GM21619 (cell line): ENCODE measurements around the gene KIF27.
"Not testable (repeated sequence)": the region's sequence is repeated elsewhere in the genome, so short reads cannot be mapped to it uniquely, and the experiment has no call there.

ENCODE experiments used
- ATAC-seq: cut with Tn5 transposase; IDR thresholded peaks from one replicate; pipeline ENCODE4 v1.9.1; 2021; ENCODE audit not compliant: unreplicated experiment

Gene KIF27

DNA sequence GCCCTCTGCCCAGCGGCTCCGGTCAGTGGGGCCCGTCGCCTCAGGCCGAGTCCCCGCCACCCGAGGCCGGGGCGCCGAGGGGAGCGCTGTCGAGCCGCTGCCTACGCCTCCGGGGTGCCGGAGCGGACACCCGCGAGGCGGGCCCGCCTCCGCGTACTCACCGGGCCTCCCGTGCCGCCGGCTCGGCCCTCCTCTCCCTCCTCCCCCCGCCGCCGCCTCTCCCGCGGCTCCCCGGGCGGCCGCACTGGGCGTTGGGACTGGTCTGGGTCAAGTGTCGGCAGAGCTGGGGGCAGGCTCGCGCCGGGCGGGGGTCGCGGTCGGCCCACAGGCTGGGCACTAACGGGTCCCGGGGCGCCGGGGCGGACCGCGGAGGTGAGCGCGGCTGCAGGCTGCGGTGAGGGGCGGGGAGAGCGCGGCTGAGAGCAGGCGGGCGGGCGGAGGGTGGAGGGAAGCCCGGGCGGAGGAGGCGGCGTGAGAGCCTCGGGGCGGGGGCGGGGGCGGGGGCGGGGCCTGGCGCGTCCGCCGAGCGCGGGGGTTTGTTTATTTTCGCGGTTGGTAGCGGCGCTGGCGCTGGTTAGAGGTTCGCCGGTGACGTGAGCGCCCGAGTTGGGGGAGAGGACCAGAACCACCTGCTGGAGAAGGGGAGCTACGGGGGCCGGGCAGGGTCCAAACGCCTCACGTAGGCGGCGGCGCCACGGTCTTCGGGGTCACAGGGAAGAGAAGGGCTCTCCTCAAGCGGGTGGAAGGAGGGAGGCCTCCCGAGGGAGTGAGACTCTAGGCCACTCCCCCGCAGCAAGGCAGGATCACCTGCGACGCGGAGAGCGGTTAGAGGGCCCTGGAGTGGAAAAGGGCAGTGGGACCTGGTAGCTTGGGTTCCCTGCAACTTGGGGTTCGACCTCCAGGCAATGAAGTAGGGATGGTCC is 103.6 kb downstream of the KIF27 start, which contains the start of gene GKAP1:
Gene GKAP1 (minus strand): TSS at position 414 of the 923 bp plus-strand sequence. CDS start 11,252 bp downstream, outside the sequence.
- peak; percentile 78 for ATAC-seq

- ATAC-seq = peak; percentile 13
Observed at GRCh38 chr9:83817011-83817355, 104.2 kb downstream of the KIF27 start.

DNA sequence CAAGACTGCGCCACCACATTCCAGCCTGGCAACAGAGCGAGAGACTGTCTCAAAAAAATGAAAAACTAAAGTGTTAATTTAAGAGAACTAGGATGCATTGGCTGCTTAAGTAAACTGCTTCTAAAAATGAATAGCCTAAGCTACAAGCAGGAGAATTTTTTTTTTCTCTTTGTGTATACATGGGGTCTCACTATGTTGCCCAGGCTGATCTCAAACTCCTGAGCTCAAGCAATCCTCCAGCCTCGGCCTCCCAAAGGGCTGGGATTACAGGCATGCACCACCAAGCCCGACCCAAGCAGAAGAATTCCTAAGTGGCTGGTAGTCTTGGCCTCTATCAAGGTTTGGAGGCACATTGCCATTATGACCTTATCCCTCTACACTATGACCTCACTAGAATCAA is 106.1 kb downstream of the KIF27 start:
- ATAC-seq = not testable (repeated sequence)

- not testable (repeated sequence) for ATAC-seq
Observed at GRCh38 chr9:83809213-83809612, 112.0 kb downstream of the KIF27 start.

GRCh38 chr9:83804454-83804853 is 116.8 kb downstream of the KIF27 start:
- not testable (repeated sequence) for ATAC-seq

DNA sequence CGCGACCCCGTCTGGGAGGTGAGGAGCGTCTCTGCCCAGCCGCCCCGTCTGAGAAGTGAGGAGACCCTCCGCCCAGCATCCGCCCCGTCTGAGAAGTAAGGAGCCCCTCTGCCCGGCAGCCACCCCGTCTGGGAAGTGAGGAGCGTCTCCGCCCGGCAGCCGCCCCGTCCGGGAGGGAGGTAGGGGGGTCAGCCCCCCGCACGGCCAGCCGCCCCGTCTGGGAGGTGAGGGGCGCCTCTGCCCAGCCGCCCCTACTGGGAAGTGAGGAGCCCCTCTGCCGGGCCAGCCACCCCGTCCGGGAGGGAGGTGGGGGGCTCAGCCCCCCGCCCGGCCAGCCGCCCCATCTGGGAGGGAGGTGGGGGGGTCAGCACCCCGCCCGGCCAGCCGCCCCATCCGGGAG is 117.3 kb downstream of the KIF27 start:
- ATAC-seq = not testable (repeated sequence)

- ATAC-seq = no peak
Observed at GRCh38 chr9:83800236-83801033, 120.8 kb downstream of the KIF27 start.

DNA sequence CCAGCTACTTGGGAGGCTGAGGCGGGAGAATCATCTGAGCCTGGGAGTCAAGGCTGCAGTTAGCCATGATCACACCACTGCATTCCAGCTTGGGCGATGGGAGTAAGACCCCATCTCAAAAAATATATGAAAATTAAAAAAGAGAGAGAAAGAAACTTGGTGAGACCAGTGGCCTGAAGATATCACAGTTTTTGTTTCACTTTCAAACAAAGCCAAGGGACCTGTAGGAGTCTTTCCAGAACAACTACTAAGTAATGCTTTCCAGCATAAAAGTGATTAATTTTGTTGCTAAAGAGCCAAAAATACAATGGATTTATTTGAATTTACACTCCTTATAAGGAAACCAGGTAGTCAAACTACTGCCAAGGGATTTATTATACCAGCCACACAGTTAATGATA is 127.2 kb downstream of the KIF27 start:
- no peak for ATAC-seq

DNA sequence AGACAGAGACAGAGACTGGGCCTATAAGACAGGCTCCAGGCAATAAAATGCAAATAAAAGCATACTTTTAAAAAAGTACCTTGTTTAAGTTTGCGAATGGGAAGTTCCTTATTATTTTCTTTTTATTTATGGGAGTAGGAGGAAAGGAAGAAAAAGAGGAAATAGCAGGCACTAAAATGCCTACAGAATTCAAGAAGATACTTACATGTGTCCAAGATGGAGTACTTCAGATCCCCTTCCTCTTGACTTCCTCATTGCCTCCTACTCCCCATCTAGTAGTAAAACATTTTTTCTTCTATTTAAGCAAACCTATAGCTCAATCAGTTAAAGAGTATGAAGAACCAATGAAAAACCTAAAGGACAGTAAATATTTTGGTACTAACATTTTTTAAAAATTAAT is 128.5 kb downstream of the KIF27 start:
- ATAC-seq = no peak
